Kidney (tissue), 22 donors: Measurements from ENCODE around the gene RHBDL2. TPM values are rescaled to one million over a fixed set of nuclear protein-coding genes. Genes with fewer than 3 reads are reported as not detected.

Experiments
- DNase-seq, 5 donors: peaks; one replicate each; pipeline ENCODE4 v3.0.0-alpha.2; 2013 to 2020
- FAIRE-seq: peaks from 2 replicates; lab custom pipeline; 2012; peaks lifted over from hg19 to GRCh38; lab: Jason Lieb, UNC
- H3K27ac ChIP-seq, 2 donors: one replicate each; pipeline ENCODE4 v1.7.0; 2013; ENCODE audit warnings: low read depth in 2 of 2, low read length in 2 of 2, inconsistent platforms in 1 of 2
- H3K27me3 ChIP-seq: one replicate; pipeline ENCODE4 v1.7.1; 2013; ENCODE audit warnings: low read length, inconsistent platforms; ENCODE audit not compliant: control insufficient read depth, insufficient read depth
- H3K36me3 ChIP-seq, 3 donors: one replicate each; pipeline versions ENCODE4 v1.7.0 to v1.7.1; 2013; ENCODE audit warnings: low read length in 3 of 3, control low read depth in 1 of 3, inconsistent platforms in 1 of 3; ENCODE audit not compliant: insufficient read depth in 3 of 3, control insufficient read depth in 2 of 3
- H3K4me1 ChIP-seq, 3 donors: one replicate each; pipeline versions ENCODE4 v1.7.0 to v1.7.1; 2013; ENCODE audit warnings: low read length in 3 of 3, inconsistent platforms in 1 of 3, low read depth in 1 of 3; ENCODE audit not compliant: control insufficient read depth in 2 of 3, insufficient read depth in 2 of 3
- H3K4me3 ChIP-seq, 3 donors: one replicate each; pipeline versions ENCODE4 v1.7.0 to v1.8.1; 2013; ENCODE audit warnings: low read length in 3 of 3, control low read depth in 1 of 3, inconsistent platforms in 1 of 3
- H3K9ac ChIP-seq, 3 donors: one replicate each; pipeline versions ENCODE4 v1.7.0 to v1.7.1; 2013; ENCODE audit warnings: low read length in 3 of 3, control low read depth in 1 of 3, inconsistent platforms in 1 of 3
- H3K9me3 ChIP-seq, 3 donors: one replicate each; pipeline versions ENCODE4 v1.7.0 to v1.7.1; 2013; ENCODE audit warnings: low read length in 3 of 3, control low read depth in 1 of 3, inconsistent platforms in 1 of 3; ENCODE audit not compliant: control insufficient read depth in 2 of 3, insufficient read depth in 1 of 3
- CTCF ChIP-seq: IDR thresholded peaks from 3 replicates; pipeline ENCODE4 v1.5.1; 2012; ENCODE audit warnings: mild to moderate bottlenecking, moderate library complexity, borderline replicate concordance; ENCODE audit not compliant: insufficient read depth; ENCODE audit errors: extremely low read depth
- intact Hi-C: fragments of 100-400 bp; cut with DNase I; formaldehyde crosslinking; loops from one replicate; pipeline ENCODE4 v1.11.1; 2022
- long read RNA-seq, 10 donors: library from polyadenylated mRNA in 1 of 10; unstranded in 1 of 10; transcript quantifications; one replicate each; pipeline ENCODE4 v2.0.0 and lab custom pipeline, GENCODE V29; 2021 to 2026
- polyA plus RNA-seq: library from polyadenylated mRNA; stranded (reverse); fragments of 350-450 nt; fragmentation: Illumina TruSeq; extraction: RNeasy Lipid Tissue Mini Kit (QIAGEN cat#74804); gene quantifications from one replicate; pipeline ENCODE4 v1.2.3, GENCODE V29; 2014; ENCODE audit warnings: low read depth, low replicate concordance; ENCODE audit not compliant: insufficient read depth
- total RNA-seq: library from RNA; stranded (reverse); fragmentation: NEBNext Ultra II Directional; extraction: Animal tissue kit (Norgen Biotek cat#: 25700); gene quantifications from one replicate; pipeline ENCODE4 v1.2.1, GENCODE V29; 2021
- donor health status: control.
- donor health status: control.
- donor health status: control.
- donor health status: control.
- donor health status: control.
- donor health status: DM: yes; HTN: yes; CAD: no.
- donor health status: Normal renal cell carcinoma (clear cell type).

Gene RHBDL2
- 2.1 TPM for total RNA-seq
- 0.34 TPM for polyA plus RNA-seq
- long read RNA-seq, donor 1 = 0 reads
- long read RNA-seq, donor 2 = 0 reads
- long read RNA-seq, donor 3, partial matches to known transcripts = 12 of 12 reads
- long read RNA-seq, donor 3, other reads (novel, unspliced or antisense) = 0 of 12 reads
- long read RNA-seq, donor 4, partial matches to known transcripts = 6 of 66 reads
- long read RNA-seq, donor 4, other reads (novel, unspliced or antisense) = 60 of 66 reads
- long read RNA-seq, donor 5 = 0 reads
- long read RNA-seq, donor 6 = 0 reads
- long read RNA-seq, donor 7, partial matches to known transcripts = 0 of 4 reads
- long read RNA-seq, donor 7, other reads (novel, unspliced or antisense) = 2 of 4 reads
- long read RNA-seq, donor 8 = 0 reads
- long read RNA-seq, donor 9 = 0 reads
- long read RNA-seq, donor 10, partial matches to known transcripts = 117 of 153 reads
- long read RNA-seq, donor 10, other reads (novel, unspliced or antisense) = 36 of 153 reads

GRCh38 chr1:38941527-38942019 lies at the start of gene RHBDL2:
TSS of gene RHBDL2 (minus strand) at chr1:38941830. CDS start at chr1:38919212, 22,618 bp downstream.
- peaks cover 0 to 3% (median 0%) of the 10 kb centered on the region in 3 donors for H3K4me1 ChIP-seq
- peak in 2 of 5 donors; percentile 42 to 90 for DNase-seq
- H3K9me3 ChIP-seq = no peaks in the 10 kb centered on the region
- FAIRE-seq = no peak
- H3K36me3 ChIP-seq = no peaks in the 10 kb centered on the region
- H3K4me3 ChIP-seq = peak within 1 kb of the TSS in 2 of 3 donors; percentile 52 to 64
- TF ChIP-seq CTCF = no peak
- H3K27me3 ChIP-seq = no peaks in the 10 kb centered on the region
- H3K27ac ChIP-seq = no peak within 1 kb of the TSS
- intact Hi-C loops = no loop called here
- H3K9ac ChIP-seq = peak within 1 kb of the TSS in 2 of 3 donors; percentile 6 to 40

GRCh38 chr1:38990738-38991637 lies 49.4 kb upstream of the RHBDL2 start, which contains the start of gene AKIRIN1:
TSS of gene AKIRIN1 (plus strand) at chr1:38991276. CDS start at chr1:38991381, 105 bp downstream.
- H3K36me3 ChIP-seq = peaks cover 0 to 2% (median 0%) of the 10 kb centered on the region in 3 donors
- no peaks in the 10 kb centered on the region for H3K9me3 ChIP-seq
- peak within 1 kb of the TSS; percentile 88 to 98 (median 93) for H3K4me3 ChIP-seq
- H3K4me1 ChIP-seq = peaks cover 2 to 8% (median 4%) of the 10 kb centered on the region in 3 donors
- peak; percentile 13 for TF ChIP-seq CTCF
- no peaks in the 10 kb centered on the region for H3K27me3 ChIP-seq
- FAIRE-seq = no peak
- peak within 1 kb of the TSS; percentile 88 to 92 for H3K27ac ChIP-seq
- peak; percentile 98 to 99 (median 99) for DNase-seq
- peak within 1 kb of the TSS; percentile 77 to 91 (median 90) for H3K9ac ChIP-seq
- intact Hi-C loops = no loop called here

GRCh38 chr1:38990386-38990737 lies 48.7 kb upstream of the RHBDL2 start:
- peaks cover 0 to 2% (median 0%) of the 10 kb centered on the region in 3 donors for H3K36me3 ChIP-seq
- FAIRE-seq (no peak), DNase-seq (peak in 1 of 5 donors; percentile 39)
- TF ChIP-seq CTCF = no peak
- peak overlapping the region; percentile 82 to 91 for H3K27ac ChIP-seq
- peak overlapping the region; percentile 5 to 74 (median 71) for H3K4me3 ChIP-seq
- peaks cover 2 to 9% (median 4%) of the 10 kb centered on the region in 3 donors for H3K4me1 ChIP-seq
- no peaks in the 10 kb centered on the region for H3K27me3 ChIP-seq
- intact Hi-C loops = no loop called here
- no peaks in the 10 kb centered on the region for H3K9me3 ChIP-seq
- H3K9ac ChIP-seq = peak overlapping the region in 1 of 3 donors; percentile 65
